ENCODE results near the gene FRMPD4. TPM values are rescaled to one million over a fixed set of nuclear protein-coding genes. Genes with fewer than 3 reads are reported as not detected.

Gene FRMPD4
- total and polyA plus RNA-seq, 2 donors (not counting 1 experiment from before 2014, with no cell fraction given): 0.50 to 1.5 TPM

- Histone ChIP-seq H3K27ac (ENCODE audit: insufficient read depth, low read length) (no peak overlapping the region), H3K4me1 (ENCODE audit: control insufficient read depth, extremely low read depth, insufficient read depth, low read length) (peaks cover 3% of the 10 kb centered on the region), H3K4me2 (ENCODE audit: extremely low read depth, insufficient read depth, low read length) (no peak overlapping the region), H3K36me3 (ENCODE audit: control insufficient read depth, insufficient read depth, low read length) (no peaks in the 10 kb centered on the region), H4K20me1 (ENCODE audit: control insufficient read depth, extremely low read depth, insufficient read depth, low read length) (no peaks in the 10 kb centered on the region), H3K4me3 (replicated peaks in 1 of 4; ENCODE audit: control extremely low read depth in 1 of 4, insufficient read depth in 1 of 4, low read depth in 3 of 4, low read length in 4 of 4) (no peak overlapping the region), H3K27me3 (ENCODE audit: control insufficient read depth, insufficient read depth, low read length) (no peaks in the 10 kb centered on the region), H3K9ac (ENCODE audit: insufficient read depth, low read length) (no peak overlapping the region), H2AFZ (ENCODE audit: low read length) (no peak overlapping the region), H3K79me2 (ENCODE audit: control insufficient read depth, insufficient read depth, low read length) (no peaks in the 10 kb centered on the region), H3K9me3 (ENCODE audit: control insufficient read depth, insufficient read depth, low read depth, low read length) (no peaks in the 10 kb centered on the region)
- TF ChIP-seq CTCF (conservative IDR thresholded peaks at IDR 0.05 in 1 of 2, IDR thresholded peaks at IDR 0.05 in 1 of 2; ENCODE audit: low read depth in 1 of 2, low read length in 2 of 2) (no peak), EZH2 (IDR thresholded peaks at IDR 0.05; ENCODE audit: low read length, missing control alignments) (no peak)
- no peak for DNase-seq (ENCODE audit: low read depth in 2 of 2)
Measured at GRCh38 chrX:12439416-12439815, 301.1 kb downstream of the FRMPD4 start.

- H2AFZ ChIP-seq (ENCODE audit: low read length): no peak overlapping the region
- no peaks in the 10 kb centered on the region for H3K27me3 ChIP-seq (ENCODE audit: control insufficient read depth, insufficient read depth, low read length)
- H3K4me1 ChIP-seq (ENCODE audit: control insufficient read depth, extremely low read depth, insufficient read depth, low read length): peaks cover 3% of the 10 kb centered on the region
- H3K9me3 ChIP-seq (ENCODE audit: control insufficient read depth, insufficient read depth, low read depth, low read length): no peaks in the 10 kb centered on the region
- no peak overlapping the region for H3K4me2 ChIP-seq (ENCODE audit: extremely low read depth, insufficient read depth, low read length)
- H4K20me1 ChIP-seq (ENCODE audit: control insufficient read depth, extremely low read depth, insufficient read depth, low read length): no peaks in the 10 kb centered on the region
- no peak overlapping the region for H3K27ac ChIP-seq (ENCODE audit: insufficient read depth, low read length)
- TF ChIP-seq CTCF (conservative IDR thresholded peaks at IDR 0.05 in 1 of 2, IDR thresholded peaks at IDR 0.05 in 1 of 2; ENCODE audit: low read depth in 1 of 2, low read length in 2 of 2) (no peak), EZH2 (IDR thresholded peaks at IDR 0.05; ENCODE audit: low read length, missing control alignments) (no peak)
- no peak for DNase-seq (ENCODE audit: low read depth in 2 of 2)
- no peaks in the 10 kb centered on the region for H3K36me3 ChIP-seq (ENCODE audit: control insufficient read depth, insufficient read depth, low read length)
- H3K4me3 ChIP-seq (replicated peaks in 1 of 4; ENCODE audit: control extremely low read depth in 1 of 4, insufficient read depth in 1 of 4, low read depth in 3 of 4, low read length in 4 of 4): no peak overlapping the region
- H3K9ac ChIP-seq (ENCODE audit: insufficient read depth, low read length): no peak overlapping the region
- no peaks in the 10 kb centered on the region for H3K79me2 ChIP-seq (ENCODE audit: control insufficient read depth, insufficient read depth, low read length)
Measured at GRCh38 chrX:12440246-12440645, 302.0 kb downstream of the FRMPD4 start.

GRCh38 chrX:12441381-12442128 lies 303.3 kb downstream of the FRMPD4 start:
- DNase-seq (ENCODE audit: low read depth in 2 of 2): peak; percentile 84 to 88
- no peaks in the 10 kb centered on the region for H3K79me2 ChIP-seq (ENCODE audit: control insufficient read depth, insufficient read depth, low read length)
- H3K4me3 ChIP-seq (replicated peaks in 1 of 4; ENCODE audit: control extremely low read depth in 1 of 4, insufficient read depth in 1 of 4, low read depth in 3 of 4, low read length in 4 of 4): no peak overlapping the region
- H3K4me2 ChIP-seq (ENCODE audit: extremely low read depth, insufficient read depth, low read length): no peak overlapping the region
- peak overlapping the region; percentile 38 for H3K27ac ChIP-seq (ENCODE audit: insufficient read depth, low read length)
- H3K27me3 ChIP-seq (ENCODE audit: control insufficient read depth, insufficient read depth, low read length): no peaks in the 10 kb centered on the region
- H3K9ac ChIP-seq (ENCODE audit: insufficient read depth, low read length): no peak overlapping the region
- H4K20me1 ChIP-seq (ENCODE audit: control insufficient read depth, extremely low read depth, insufficient read depth, low read length): no peaks in the 10 kb centered on the region
- H3K4me1 ChIP-seq (ENCODE audit: control insufficient read depth, extremely low read depth, insufficient read depth, low read length): peaks cover 3% of the 10 kb centered on the region
- no peak overlapping the region for H2AFZ ChIP-seq (ENCODE audit: low read length)
- H3K36me3 ChIP-seq (ENCODE audit: control insufficient read depth, insufficient read depth, low read length): no peaks in the 10 kb centered on the region
- peak; percentile 12 to 33 for TF ChIP-seq CTCF (conservative IDR thresholded peaks at IDR 0.05 in 1 of 2, IDR thresholded peaks at IDR 0.05 in 1 of 2; ENCODE audit: low read depth in 1 of 2, low read length in 2 of 2)
- TF ChIP-seq EZH2 (IDR thresholded peaks at IDR 0.05; ENCODE audit: low read length, missing control alignments): no peak
- H3K9me3 ChIP-seq (ENCODE audit: control insufficient read depth, insufficient read depth, low read depth, low read length): no peaks in the 10 kb centered on the region
